HUES48 (cell line): ENCODE results near the gene CNKSR2.
"Not testable (repeated sequence)": the region's sequence is repeated elsewhere in the genome, so short reads cannot be mapped to it uniquely, and the experiment has no call there.

ENCODE experiments used
- H3K27ac ChIP-seq: one replicate; pipeline ENCODE4 v1.7.0; 2013; ENCODE audit warnings: low read depth, low read length, inconsistent platforms
- H3K27me3 ChIP-seq: 2 replicates; pipeline ENCODE4 v1.6.1; 2013; ENCODE audit warnings: mild to moderate bottlenecking, low read length; ENCODE audit not compliant: control insufficient read depth, insufficient read depth
- H3K36me3 ChIP-seq: 2 replicates; pipeline ENCODE4 v1.6.1; 2013; ENCODE audit warnings: low read length; ENCODE audit not compliant: control insufficient read depth, insufficient read depth
- H3K4me1 ChIP-seq: 2 replicates; pipeline ENCODE4 v1.6.1; 2013; ENCODE audit warnings: mild to moderate bottlenecking, low read length; ENCODE audit not compliant: control insufficient read depth, insufficient read depth
- H3K4me3 ChIP-seq: 2 replicates; pipeline ENCODE4 v1.5.1; 2013; ENCODE audit warnings: mild to moderate bottlenecking, low read depth, low read length
- H3K9ac ChIP-seq: 2 replicates; pipeline ENCODE4 v1.6.1; 2013; ENCODE audit warnings: mild to moderate bottlenecking, low read depth, low read length, moderate library complexity
- H3K9me3 ChIP-seq: 2 replicates; pipeline ENCODE4 v1.6.1; 2013; ENCODE audit warnings: low read length; ENCODE audit not compliant: control insufficient read depth, insufficient read depth

CNKSR2 gene

DNA sequence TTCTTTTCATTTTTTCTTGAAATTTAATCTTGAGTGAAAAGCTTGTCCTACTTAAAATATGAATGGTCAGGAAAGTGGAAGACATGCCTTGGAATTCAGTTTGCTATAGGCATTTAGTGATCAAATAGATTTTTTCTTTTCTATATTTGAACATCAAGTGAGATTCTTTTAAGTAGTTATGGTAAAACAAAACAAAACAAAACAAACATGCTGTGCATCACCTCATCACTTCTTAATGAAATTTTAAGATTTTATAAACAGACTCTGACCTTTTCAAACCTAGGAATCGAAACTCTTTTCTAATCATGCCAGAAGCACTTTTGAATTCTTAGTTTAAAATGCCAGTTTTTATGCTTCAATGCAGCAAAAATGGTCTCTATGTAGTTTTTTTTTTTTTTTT is 62.8 kb downstream of the CNKSR2 start:
- Histone ChIP-seq H3K4me1 (peaks cover 25% of the 10 kb centered on the region), H3K36me3 (peaks cover 20% of the 10 kb centered on the region), H3K9me3 (no peaks in the 10 kb centered on the region), H3K4me3 (no peak overlapping the region), H3K27me3 (no peaks in the 10 kb centered on the region), H3K27ac (no peak overlapping the region), H3K9ac (no peak overlapping the region)

- no peak overlapping the region for H3K4me3 ChIP-seq
- no peaks in the 10 kb centered on the region for H3K27me3 ChIP-seq
- peaks cover 25% of the 10 kb centered on the region for H3K4me1 ChIP-seq
- no peak overlapping the region for H3K9ac ChIP-seq
- no peaks in the 10 kb centered on the region for H3K9me3 ChIP-seq
- H3K36me3 ChIP-seq = 0 out of 2 replicates have a peak, but pooled peaks cover 14% of the 10 kb centered on the region
- H3K27ac ChIP-seq = no peak overlapping the region
Measured at GRCh38 chrX:21438792-21439191, 64.6 kb downstream of the CNKSR2 start.

DNA sequence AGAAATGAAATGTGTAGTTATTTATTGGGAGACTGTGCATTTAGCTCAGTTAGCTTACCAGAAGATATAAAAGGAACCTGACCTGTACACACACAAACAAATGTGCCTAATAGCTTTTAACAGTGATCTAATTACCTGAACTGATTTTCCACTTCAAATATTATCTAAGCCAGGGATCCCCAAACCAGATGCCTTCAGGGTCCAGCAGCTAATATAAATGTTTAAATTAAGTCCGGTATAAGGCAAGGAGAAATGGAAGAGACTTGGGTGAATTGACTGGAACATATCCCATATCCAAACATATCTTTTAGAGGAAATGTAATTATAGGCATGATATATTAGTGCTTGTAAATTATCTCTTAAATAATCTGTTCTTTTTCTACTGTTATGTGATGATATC is 66.7 kb downstream of the CNKSR2 start:
- Histone ChIP-seq H3K27ac (no peak overlapping the region), H3K27me3 (no peaks in the 10 kb centered on the region), H3K4me1 (peaks cover 14% of the 10 kb centered on the region), H3K36me3 (peaks cover 15% of the 10 kb centered on the region; the same call in 1 of the 2 replicates), H3K9ac (no peak overlapping the region), H3K9me3 (no peaks in the 10 kb centered on the region), H3K4me3 (no peak overlapping the region)

DNA sequence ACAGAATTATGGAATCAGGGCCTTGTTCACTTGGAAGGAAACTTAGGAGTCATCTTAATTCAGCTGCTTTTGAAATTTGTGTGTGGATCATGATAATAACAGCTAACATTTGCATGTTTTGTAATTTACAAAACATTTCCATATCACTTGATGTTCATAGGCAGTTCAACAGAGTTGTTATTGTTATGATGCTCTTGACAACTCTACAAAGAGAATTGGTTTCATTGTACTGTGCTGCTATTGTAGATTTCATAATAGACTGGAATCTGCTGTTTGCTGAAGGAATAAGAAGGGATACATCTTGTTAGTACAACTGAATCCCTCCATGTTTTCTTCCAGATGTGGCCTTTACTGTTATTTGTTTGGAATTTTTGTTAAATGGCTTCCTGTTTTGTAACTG is 83.5 kb downstream of the CNKSR2 start:
- no peak overlapping the region for H3K9ac ChIP-seq
- H3K4me3 ChIP-seq = no peak overlapping the region
- no peaks in the 10 kb centered on the region for H3K36me3 ChIP-seq
- no peaks in the 10 kb centered on the region for H3K9me3 ChIP-seq
- H3K4me1 ChIP-seq = no peaks in the 10 kb centered on the region
- H3K27ac ChIP-seq = no peak overlapping the region
- H3K27me3 ChIP-seq = no peaks in the 10 kb centered on the region

DNA sequence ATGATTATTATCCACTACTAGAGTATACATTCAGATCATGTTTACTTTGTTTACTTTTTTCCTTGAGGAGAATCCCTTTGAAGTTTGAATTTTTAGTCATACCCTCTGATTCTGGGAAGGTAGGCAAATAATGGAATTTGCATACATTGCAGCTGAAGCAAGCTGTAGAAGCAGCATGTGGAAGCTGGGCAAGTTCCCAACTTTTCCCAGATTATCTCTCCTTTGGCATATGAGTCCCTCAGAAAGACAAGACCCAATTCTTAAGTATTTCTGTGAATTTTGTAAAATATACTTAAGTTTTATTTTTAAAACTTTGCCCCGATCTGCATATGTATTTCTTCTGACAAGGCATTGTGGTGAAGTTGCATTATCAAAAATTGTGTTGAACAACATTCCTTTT is 94.9 kb downstream of the CNKSR2 start:
- Histone ChIP-seq H3K27ac (no peak overlapping the region), H3K27me3 (no peaks in the 10 kb centered on the region), H3K36me3 (0 out of 2 replicates have a peak, but pooled peaks cover 5% of the 10 kb centered on the region), H3K9me3 (no peaks in the 10 kb centered on the region), H3K9ac (no peak overlapping the region), H3K4me1 (peaks cover 6% of the 10 kb centered on the region), H3K4me3 (no peak overlapping the region)

DNA sequence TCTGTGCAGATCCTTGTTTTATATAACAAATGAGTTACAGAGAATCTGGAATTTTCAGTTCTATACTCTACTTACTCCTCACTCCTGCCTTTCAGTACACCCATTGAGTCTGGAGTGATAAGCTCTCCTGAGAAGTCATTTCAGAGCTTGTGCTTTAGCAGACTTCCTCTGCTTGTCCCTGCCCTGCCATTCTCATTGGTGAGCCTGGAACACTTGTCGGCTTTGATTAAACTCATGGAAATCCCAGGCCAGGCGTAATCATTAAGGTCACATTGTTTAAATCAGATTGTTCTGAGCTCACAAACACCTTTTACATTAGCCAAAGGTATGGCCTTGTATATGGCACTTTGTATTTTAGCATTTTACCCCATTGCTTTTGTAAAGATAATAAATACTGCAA is 102.7 kb downstream of the CNKSR2 start:
- Histone ChIP-seq H3K9ac (no peak overlapping the region), H3K27ac (no peak overlapping the region), H3K9me3 (no peaks in the 10 kb centered on the region), H3K27me3 (no peaks in the 10 kb centered on the region), H3K36me3 (0 out of 2 replicates have a peak, but pooled peaks cover 2% of the 10 kb centered on the region), H3K4me1 (no peaks in the 10 kb centered on the region), H3K4me3 (no peak overlapping the region)

DNA sequence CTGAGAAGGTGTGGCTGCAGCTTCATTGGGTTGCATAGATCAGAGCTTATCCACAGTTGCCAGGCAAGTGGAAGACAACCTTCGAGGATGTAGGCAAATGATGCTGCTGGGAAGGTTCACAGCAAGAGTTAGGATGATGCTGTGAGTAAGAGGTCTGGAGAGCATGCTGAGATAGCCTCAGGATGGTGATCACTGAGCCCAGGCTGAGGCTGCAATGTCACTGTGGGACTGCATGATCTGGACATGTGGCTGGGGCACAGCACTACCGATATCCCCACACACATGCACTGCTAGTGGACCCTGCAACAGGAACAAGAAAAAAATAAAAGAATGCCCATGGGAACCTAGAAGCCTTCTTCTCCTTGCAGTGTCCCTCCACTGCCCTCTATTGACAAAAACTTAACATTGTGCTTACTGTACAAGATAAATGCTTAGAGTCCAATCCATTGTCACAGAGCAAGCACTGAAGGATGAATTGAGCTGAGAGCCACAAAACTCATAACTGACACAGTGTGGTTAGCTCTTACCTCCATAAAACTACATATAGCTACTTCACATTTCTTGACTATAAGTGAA is 105.6 kb downstream of the CNKSR2 start:
- no peaks in the 10 kb centered on the region for H3K4me1 ChIP-seq
- no peaks in the 10 kb centered on the region for H3K27me3 ChIP-seq
- H3K9me3 ChIP-seq = no peaks in the 10 kb centered on the region
- H3K36me3 ChIP-seq = no peaks in the 10 kb centered on the region
- no peak overlapping the region for H3K27ac ChIP-seq
- no peak overlapping the region for H3K4me3 ChIP-seq
- H3K9ac ChIP-seq = no peak overlapping the region

DNA sequence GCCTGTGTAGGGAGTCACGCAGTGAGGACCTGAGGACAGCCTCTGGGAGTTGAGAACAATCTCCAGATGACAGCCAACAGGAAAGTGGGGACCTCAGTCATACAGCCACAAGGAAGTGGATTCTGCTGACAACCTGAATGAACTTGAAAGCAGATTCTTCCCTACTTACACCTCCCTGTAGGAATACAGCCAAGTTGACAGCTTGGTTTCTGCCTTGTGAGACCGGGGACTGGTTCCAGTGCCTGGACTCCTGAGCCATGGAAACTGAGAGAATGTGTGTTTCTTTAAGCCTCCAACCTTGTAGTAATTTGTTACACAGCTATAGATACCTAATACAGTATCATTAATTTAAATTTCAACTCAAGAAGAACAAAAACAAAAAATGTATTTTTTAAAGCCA is 107.5 kb downstream of the CNKSR2 start:
- Histone ChIP-seq H3K36me3 (no peaks in the 10 kb centered on the region), H3K9ac (no peak overlapping the region), H3K9me3 (no peaks in the 10 kb centered on the region), H3K4me1 (peaks cover 8% of the 10 kb centered on the region), H3K4me3 (no peak overlapping the region), H3K27ac (no peak overlapping the region), H3K27me3 (no peaks in the 10 kb centered on the region)

DNA sequence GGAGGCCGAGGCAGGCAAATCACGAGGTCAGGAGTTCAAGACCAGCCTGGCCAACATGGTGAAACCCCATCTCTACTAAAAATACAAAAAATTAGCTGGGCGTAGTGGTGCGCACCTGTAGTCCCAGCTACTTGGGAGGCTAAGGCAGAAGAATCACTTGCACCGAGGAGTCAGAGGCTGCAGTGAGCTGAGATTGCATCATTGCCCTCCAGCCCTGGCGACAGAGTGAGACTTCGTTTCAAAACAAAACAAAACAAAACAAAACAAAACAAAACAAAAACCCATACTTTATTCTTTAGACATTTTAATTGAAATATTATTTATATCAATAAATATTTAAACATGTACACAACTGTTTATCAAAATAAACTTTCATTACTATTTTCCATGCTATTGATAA is 109.8 kb downstream of the CNKSR2 start:
- not testable (repeated sequence) for H3K27ac ChIP-seq, H3K9me3 ChIP-seq, H3K36me3 ChIP-seq, H3K27me3 ChIP-seq, H3K9ac ChIP-seq, H3K4me3 ChIP-seq
- H3K4me1 ChIP-seq = peaks cover 30% of the 10 kb centered on the region

DNA sequence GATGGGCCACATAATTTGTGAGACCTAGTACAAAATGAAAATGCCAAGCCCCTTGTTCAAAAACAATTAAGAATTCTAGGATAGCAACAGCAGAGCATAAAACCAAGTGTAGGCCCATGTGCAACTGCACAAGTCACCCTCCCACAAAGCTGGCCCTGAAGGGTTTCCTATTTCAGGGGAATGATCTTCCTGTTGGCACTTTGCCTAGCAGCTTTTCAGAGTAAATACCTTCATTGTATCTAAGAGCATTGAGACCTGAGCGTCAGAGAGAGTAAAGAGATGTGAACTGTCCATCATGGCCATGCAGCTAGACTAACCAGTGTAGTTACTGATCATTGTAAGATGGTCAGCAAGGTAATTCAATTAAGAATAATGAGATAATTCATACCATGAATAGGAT is 113.6 kb downstream of the CNKSR2 start:
- no peak overlapping the region for H3K9ac ChIP-seq
- H3K27ac ChIP-seq = no peak overlapping the region
- H3K36me3 ChIP-seq = 0 out of 2 replicates have a peak, but pooled peaks cover 5% of the 10 kb centered on the region
- H3K4me3 ChIP-seq = no peak overlapping the region
- H3K27me3 ChIP-seq = no peaks in the 10 kb centered on the region
- H3K9me3 ChIP-seq = no peaks in the 10 kb centered on the region
- H3K4me1 ChIP-seq = peaks cover 30% of the 10 kb centered on the region

DNA sequence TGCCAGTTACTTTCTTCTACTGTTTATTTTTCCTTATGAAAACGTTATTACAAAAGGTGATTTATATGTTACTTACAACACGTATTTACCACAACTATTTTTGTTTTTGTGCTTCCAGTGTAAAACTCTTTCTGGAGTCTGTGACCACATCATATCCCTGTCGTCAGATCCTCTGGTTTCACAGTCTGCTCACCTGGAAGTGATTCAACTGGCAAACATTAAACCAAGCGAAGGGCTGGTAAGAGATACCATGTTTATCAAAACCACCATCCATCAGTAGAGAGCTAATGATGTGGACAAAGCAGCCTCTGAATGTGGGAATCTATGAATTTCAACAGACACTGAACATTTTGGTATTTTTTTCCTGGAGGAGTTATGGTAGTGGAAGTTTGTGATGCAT is 116.1 kb downstream of the CNKSR2 start:
- Histone ChIP-seq H3K9ac (no peak overlapping the region), H3K27me3 (no peaks in the 10 kb centered on the region), H3K36me3 (0 out of 2 replicates have a peak, but pooled peaks cover 5% of the 10 kb centered on the region), H3K4me1 (peaks cover 30% of the 10 kb centered on the region), H3K4me3 (no peak overlapping the region), H3K27ac (no peak overlapping the region), H3K9me3 (no peaks in the 10 kb centered on the region)
